A549 (cell line): ENCODE results near the gene TEF.

Source experiments
- JUN ChIP-seq, 2 experiments: fragments of >200 bp; sonication (Bioruptor Twin); formaldehyde crosslinking; IDR thresholded peaks; 2 replicates in 1 of 2; 3 replicates in 1 of 2; pipeline ENCODE4 v1.6.1; 2016 to 2017
- MAFK ChIP-seq: fragments of 450-650 bp; IDR thresholded peaks from 2 replicates; pipeline ENCODE4 v1.6.1; 2014; ENCODE audit not compliant: partially characterized antibody
- POLR2A ChIP-seq: IDR thresholded peaks from 2 replicates; pipeline ENCODE4 v1.6.1; 2012; ENCODE audit warnings: mild to moderate bottlenecking, low read length
- RFX5 ChIP-seq: fragments of 450-650 bp; IDR thresholded peaks from 2 replicates; pipeline ENCODE4 v1.7.1; 2014; ENCODE audit warnings: antibody characterized with exemption, mild to moderate bottlenecking, moderate library complexity
- SMC3 ChIP-seq: fragments of >200 bp; sonication (Bioruptor Twin); formaldehyde crosslinking; IDR thresholded peaks from 3 replicates; pipeline ENCODE4 v1.6.1; 2018; ENCODE audit warnings: inconsistent platforms
- TF ChIP-seq, protein P1 (sequence below): fragments of >200 bp; sonication (Bioruptor Twin); formaldehyde crosslinking; IDR thresholded peaks from 3 replicates; pipeline ENCODE4 v1.5.1; 2016

DNA sequence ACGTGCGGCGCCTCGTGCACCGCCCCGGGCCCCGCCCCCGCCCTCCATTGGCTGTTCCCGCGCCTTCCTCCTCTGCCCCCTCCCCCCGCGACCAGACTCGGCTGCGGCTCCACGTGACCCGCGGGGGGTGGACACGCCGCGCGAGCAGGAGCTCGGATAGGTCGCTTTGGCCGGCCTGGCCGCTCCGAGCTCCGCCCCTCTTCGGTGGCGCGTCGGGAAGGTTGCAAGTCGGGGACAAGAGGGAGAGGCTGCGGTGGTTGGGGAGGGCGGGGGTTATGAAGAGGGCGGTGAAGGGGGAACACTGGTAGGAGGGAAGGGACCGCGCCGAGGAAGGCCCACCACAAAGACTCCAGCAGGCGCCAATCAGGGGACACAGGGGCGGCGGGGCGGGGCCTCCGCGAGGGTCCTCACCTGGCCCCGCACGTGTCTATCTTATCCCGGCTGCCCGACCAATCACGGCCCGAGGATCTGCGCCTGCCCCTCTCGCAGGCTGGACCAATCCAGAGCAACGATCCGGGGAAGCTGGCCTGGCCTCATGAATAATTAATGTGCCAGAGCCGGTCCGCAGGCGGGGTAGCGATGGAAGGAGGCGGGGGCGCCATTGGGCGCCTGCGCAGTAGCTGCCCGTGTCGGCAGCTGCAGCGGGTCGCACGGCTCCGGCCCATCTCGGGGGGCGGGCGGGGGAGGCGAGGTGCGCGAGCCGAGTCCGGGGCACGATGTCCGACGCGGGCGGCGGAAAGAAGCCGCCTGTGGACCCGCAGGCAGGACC, at the start of gene TEF:
- TF ChIP-seq SMC3 (no peak), MAFK (no peak), POLR2A (no peak), RFX5 (no peak), JUN (IDR thresholded peaks at IDR 0.05) (no peak; a peak in 1 of 5 replicates)
- TF ChIP-seq, protein P1, sequence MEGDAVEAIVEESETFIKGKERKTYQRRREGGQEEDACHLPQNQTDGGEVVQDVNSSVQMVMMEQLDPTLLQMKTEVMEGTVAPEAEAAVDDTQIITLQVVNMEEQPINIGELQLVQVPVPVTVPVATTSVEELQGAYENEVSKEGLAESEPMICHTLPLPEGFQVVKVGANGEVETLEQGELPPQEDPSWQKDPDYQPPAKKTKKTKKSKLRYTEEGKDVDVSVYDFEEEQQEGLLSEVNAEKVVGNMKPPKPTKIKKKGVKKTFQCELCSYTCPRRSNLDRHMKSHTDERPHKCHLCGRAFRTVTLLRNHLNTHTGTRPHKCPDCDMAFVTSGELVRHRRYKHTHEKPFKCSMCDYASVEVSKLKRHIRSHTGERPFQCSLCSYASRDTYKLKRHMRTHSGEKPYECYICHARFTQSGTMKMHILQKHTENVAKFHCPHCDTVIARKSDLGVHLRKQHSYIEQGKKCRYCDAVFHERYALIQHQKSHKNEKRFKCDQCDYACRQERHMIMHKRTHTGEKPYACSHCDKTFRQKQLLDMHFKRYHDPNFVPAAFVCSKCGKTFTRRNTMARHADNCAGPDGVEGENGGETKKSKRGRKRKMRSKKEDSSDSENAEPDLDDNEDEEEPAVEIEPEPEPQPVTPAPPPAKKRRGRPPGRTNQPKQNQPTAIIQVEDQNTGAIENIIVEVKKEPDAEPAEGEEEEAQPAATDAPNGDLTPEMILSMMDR: no peak
